NOMO-1 treated with dmso at 0.1 percent for 144 hours (cell line): Measurements from ENCODE around the gene DHCR7.

Experiments
- DNase-seq: peaks from one replicate; lab custom pipeline; 2025; ENCODE audit not compliant: unreplicated experiment; lab: John Stamatoyannopoulos, UW

DHCR7 gene

GRCh38 chr11:71420455-71421241, 27.5 kb downstream of the DHCR7 start:
- no peak for DNase-seq

GRCh38 chr11:71418643-71419042, 29.6 kb downstream of the DHCR7 start:
- DNase-seq: no peak

- DNase-seq: no peak
Measured at GRCh38 chr11:71414645-71415044, 33.5 kb downstream of the DHCR7 start.

- DNase-seq: no peak
Measured at GRCh38 chr11:71410363-71410966, 37.7 kb downstream of the DHCR7 start.

GRCh38 chr11:71408826-71409225, 39.4 kb downstream of the DHCR7 start:
- DNase-seq: no peak

- no peak for DNase-seq
Measured at GRCh38 chr11:71407356-71407755, 40.8 kb downstream of the DHCR7 start.

- DNase-seq: no peak
Measured at GRCh38 chr11:71406681-71407080, 41.5 kb downstream of the DHCR7 start.

GRCh38 chr11:71404209-71404608, 44.0 kb downstream of the DHCR7 start:
- DNase-seq: no peak

- DNase-seq: no peak
Measured at GRCh38 chr11:71402878-71403277, 45.3 kb downstream of the DHCR7 start.

- DNase-seq: no peak
Measured at GRCh38 chr11:71400216-71400615, 48.0 kb downstream of the DHCR7 start.

- no peak for DNase-seq
Measured at GRCh38 chr11:71399341-71399740, 48.9 kb downstream of the DHCR7 start.

GRCh38 chr11:71397961-71398360, 50.2 kb downstream of the DHCR7 start:
- no peak for DNase-seq

- no peak for DNase-seq
Measured at GRCh38 chr11:71397331-71397860, 50.8 kb downstream of the DHCR7 start.

- no peak for DNase-seq
Measured at GRCh38 chr11:71396548-71397123, 51.6 kb downstream of the DHCR7 start.

- no peak for DNase-seq
Measured at GRCh38 chr11:71395774-71396173, 52.4 kb downstream of the DHCR7 start.

GRCh38 chr11:71395263-71395560, 53.0 kb downstream of the DHCR7 start:
- DNase-seq: no peak

- no peak for DNase-seq
Measured at GRCh38 chr11:71393283-71393682, 54.9 kb downstream of the DHCR7 start.

- no peak for DNase-seq
Measured at GRCh38 chr11:71391796-71392195, 56.4 kb downstream of the DHCR7 start.

- DNase-seq: no peak
Measured at GRCh38 chr11:71391352-71391751, 56.8 kb downstream of the DHCR7 start.

- no peak for DNase-seq
Measured at GRCh38 chr11:71388637-71389235, 59.5 kb downstream of the DHCR7 start.

GRCh38 chr11:71387784-71388636, 60.2 kb downstream of the DHCR7 start:
- no peak for DNase-seq
